ENCODE results near the gene ARL17B. TPM values are rescaled to one million over a fixed set of nuclear protein-coding genes. Genes with fewer than 3 reads are reported as not detected.
"Not testable (repeated sequence)": the region's sequence is repeated elsewhere in the genome, so short reads cannot be mapped to it uniquely, and the experiment has no call there.

Gene ARL17B
- total and polyA plus RNA-seq, 5 donors from 2014 or later = 17.6 to 34.4 (median 22.3) TPM

DNA sequence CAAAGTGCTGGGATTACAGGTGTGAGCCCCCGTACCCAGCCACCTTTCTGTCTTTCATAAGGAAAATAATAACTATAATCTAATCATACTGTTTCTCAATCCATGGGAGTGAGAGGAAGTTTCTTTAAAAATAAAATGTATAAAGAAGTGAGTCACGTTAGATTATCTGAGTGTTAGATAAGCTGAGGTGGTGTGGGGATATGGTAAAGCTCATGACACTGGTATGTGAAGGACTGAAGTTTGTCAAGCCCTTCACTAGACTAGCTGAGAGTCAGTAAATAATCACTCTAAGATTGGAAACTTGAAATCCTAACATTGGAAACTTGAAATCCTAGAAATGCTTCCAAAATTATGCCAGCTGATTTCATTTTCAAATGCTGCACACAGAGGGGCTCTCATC lies 76.1 kb downstream of the ARL17B start:
- not testable (repeated sequence) for H3K27ac ChIP-seq (ENCODE audit: insufficient read depth, low read length, poor library complexity, severe bottlenecking); DNase-seq; H3K36me3 ChIP-seq (ENCODE audit: control insufficient read depth, insufficient read depth, low read length); H3K27me3 Mint-ChIP-seq; H3K36me3 Mint-ChIP-seq; H3K4me3 ChIP-seq (ENCODE audit: low read depth, low read length); H3K27me3 ChIP-seq (ENCODE audit: control insufficient read depth, insufficient read depth, low read length); H3K27ac Mint-ChIP-seq; H3K9me3 Mint-ChIP-seq; ATAC-seq (ENCODE audit: low read depth in 2 of 2); H3K4me3 Mint-ChIP-seq; H3K4me1 ChIP-seq (ENCODE audit: control insufficient read depth, insufficient read depth, low read length, poor library complexity, severe bottlenecking); H3K9me3 ChIP-seq (ENCODE audit: control insufficient read depth in 2 of 2, low read length in 2 of 2)
- peaks cover 0 to 19% (median 10%) of the 10 kb centered on the region in 4 donors for H3K4me1 Mint-ChIP-seq

DNA sequence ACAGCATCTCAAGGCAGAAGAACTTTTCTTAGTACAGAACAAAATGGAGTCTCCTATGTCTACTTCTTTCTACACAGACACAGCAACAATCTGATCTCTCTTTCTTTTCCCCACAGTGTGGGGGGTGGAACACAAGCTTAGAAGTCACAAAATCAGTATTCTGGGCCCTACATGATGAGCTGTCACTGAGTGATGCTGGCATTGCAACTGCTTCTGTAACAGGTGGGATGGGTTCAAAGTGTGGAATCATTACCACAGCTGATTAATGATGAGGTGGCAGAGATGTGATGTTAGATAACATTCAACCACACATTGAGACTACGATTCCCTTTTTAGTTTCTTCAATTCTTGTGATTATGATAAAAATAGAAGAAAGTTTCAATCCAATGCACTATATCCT lies 77.1 kb downstream of the ARL17B start:
- not testable (repeated sequence) for H3K36me3 ChIP-seq (ENCODE audit: control insufficient read depth, insufficient read depth, low read length); H3K9me3 Mint-ChIP-seq; H3K36me3 Mint-ChIP-seq; H3K4me1 ChIP-seq (ENCODE audit: control insufficient read depth, insufficient read depth, low read length, poor library complexity, severe bottlenecking); DNase-seq; H3K4me3 Mint-ChIP-seq; H3K27me3 Mint-ChIP-seq; H3K27ac ChIP-seq (ENCODE audit: insufficient read depth, low read length, poor library complexity, severe bottlenecking); H3K9me3 ChIP-seq (ENCODE audit: control insufficient read depth in 2 of 2, low read length in 2 of 2); H3K4me3 ChIP-seq (ENCODE audit: low read depth, low read length); H3K27me3 ChIP-seq (ENCODE audit: control insufficient read depth, insufficient read depth, low read length)
- peaks cover 0 to 22% (median 10%) of the 10 kb centered on the region in 4 donors for H3K4me1 Mint-ChIP-seq
- peak overlapping the region in 1 of 3 donors; percentile 45 for H3K27ac Mint-ChIP-seq
- peak; percentile 58 to 63 for ATAC-seq (ENCODE audit: low read depth in 2 of 2)

- not testable (repeated sequence) for H3K4me1 ChIP-seq (ENCODE audit: control insufficient read depth, insufficient read depth, low read length, poor library complexity, severe bottlenecking); H3K9me3 ChIP-seq (ENCODE audit: control insufficient read depth in 2 of 2, low read length in 2 of 2); H3K27me3 Mint-ChIP-seq; H3K36me3 Mint-ChIP-seq; H3K4me3 Mint-ChIP-seq; H3K9me3 Mint-ChIP-seq; H3K27ac Mint-ChIP-seq; H3K27ac ChIP-seq (ENCODE audit: insufficient read depth, low read length, poor library complexity, severe bottlenecking); H3K36me3 ChIP-seq (ENCODE audit: control insufficient read depth, insufficient read depth, low read length); H3K27me3 ChIP-seq (ENCODE audit: control insufficient read depth, insufficient read depth, low read length); DNase-seq; H3K4me3 ChIP-seq (ENCODE audit: low read depth, low read length); ATAC-seq (ENCODE audit: low read depth in 2 of 2)
- H3K4me1 Mint-ChIP-seq = peaks cover 0 to 22% (median 10%) of the 10 kb centered on the region in 4 donors
These were observed 78.9 kb downstream of the ARL17B start for GRCh38 chr17:46282635-46283034.

GRCh38 chr17:46281336-46281735 lies 80.2 kb downstream of the ARL17B start:
- H3K9me3 ChIP-seq (ENCODE audit: control insufficient read depth in 2 of 2, low read length in 2 of 2); H3K4me3 ChIP-seq (ENCODE audit: low read depth, low read length); H3K36me3 Mint-ChIP-seq; H3K36me3 ChIP-seq (ENCODE audit: control insufficient read depth, insufficient read depth, low read length); H3K4me1 ChIP-seq (ENCODE audit: control insufficient read depth, insufficient read depth, low read length, poor library complexity, severe bottlenecking); H3K27me3 ChIP-seq (ENCODE audit: control insufficient read depth, insufficient read depth, low read length); H3K4me3 Mint-ChIP-seq; DNase-seq; H3K27me3 Mint-ChIP-seq; H3K27ac Mint-ChIP-seq; H3K9me3 Mint-ChIP-seq; H3K27ac ChIP-seq (ENCODE audit: insufficient read depth, low read length, poor library complexity, severe bottlenecking); ATAC-seq (ENCODE audit: low read depth in 2 of 2): not testable (repeated sequence)
- H3K4me1 Mint-ChIP-seq = peaks cover 0 to 16% (median 3%) of the 10 kb centered on the region in 4 donors

GRCh38 chr17:46276728-46277479 lies 84.7 kb downstream of the ARL17B start:
- peak overlapping the region in 1 of 4 donors; percentile 1 for H3K4me3 Mint-ChIP-seq

DNA sequence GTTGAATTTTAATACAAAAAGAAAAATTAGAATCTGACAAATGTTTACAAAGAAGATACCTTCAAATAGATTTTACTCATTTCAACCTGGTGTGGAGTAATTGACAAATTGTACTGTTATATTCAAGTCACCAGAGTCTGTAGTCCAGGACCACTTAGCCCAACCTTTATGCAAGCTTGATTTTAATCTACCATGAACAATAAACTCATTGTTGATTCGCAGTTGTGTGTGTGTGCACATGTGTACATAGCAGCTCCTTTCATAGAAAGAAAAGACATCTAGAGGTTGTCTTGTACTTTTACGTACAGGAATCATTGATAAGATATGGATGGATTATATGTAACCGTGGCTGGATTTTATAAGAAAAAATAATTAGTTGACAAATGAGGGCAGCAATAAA lies 87.3 kb downstream of the ARL17B start:
- Mint-ChIP-seq H3K36me3 (no peaks in the 10 kb centered on the region), H3K27me3 (peaks cover 64% of the 10 kb centered on the region), H3K27ac (no peak overlapping the region), H3K9me3 (no peaks in the 10 kb centered on the region), H3K4me1 (no peaks in the 10 kb centered on the region), H3K4me3 (no peak overlapping the region)
- DNase-seq (no peak), ATAC-seq (ENCODE audit: low read depth in 2 of 2) (no peak)
- H3K4me3 ChIP-seq (ENCODE audit: low read depth, low read length) = no peak overlapping the region
- H3K27ac ChIP-seq (ENCODE audit: insufficient read depth, low read length, poor library complexity, severe bottlenecking) = no peak overlapping the region
- no peaks in the 10 kb centered on the region for H3K4me1 ChIP-seq (ENCODE audit: control insufficient read depth, insufficient read depth, low read length, poor library complexity, severe bottlenecking)
- H3K27me3 ChIP-seq (ENCODE audit: control insufficient read depth, insufficient read depth, low read length) = peaks cover 1% of the 10 kb centered on the region
- H3K9me3 ChIP-seq (ENCODE audit: control insufficient read depth in 2 of 2, low read length in 2 of 2) = no peaks in the 10 kb centered on the region
- no peaks in the 10 kb centered on the region for H3K36me3 ChIP-seq (ENCODE audit: control insufficient read depth, insufficient read depth, low read length)

More at GRCh38 chr17:46276728-46277479, 84.7 kb downstream of the ARL17B start:
- not testable (repeated sequence) for H3K4me1 Mint-ChIP-seq; H3K27ac ChIP-seq (ENCODE audit: insufficient read depth, low read length, poor library complexity, severe bottlenecking); H3K27ac Mint-ChIP-seq; H3K4me3 ChIP-seq (ENCODE audit: low read depth, low read length); H3K36me3 Mint-ChIP-seq; H3K4me1 ChIP-seq (ENCODE audit: control insufficient read depth, insufficient read depth, low read length, poor library complexity, severe bottlenecking); H3K27me3 ChIP-seq (ENCODE audit: control insufficient read depth, insufficient read depth, low read length); ATAC-seq (ENCODE audit: low read depth in 2 of 2); H3K9me3 Mint-ChIP-seq; H3K9me3 ChIP-seq (ENCODE audit: control insufficient read depth in 2 of 2, low read length in 2 of 2); H3K36me3 ChIP-seq (ENCODE audit: control insufficient read depth, insufficient read depth, low read length); DNase-seq
- H3K27me3 Mint-ChIP-seq = peaks cover 37% of the 10 kb centered on the region

DNA sequence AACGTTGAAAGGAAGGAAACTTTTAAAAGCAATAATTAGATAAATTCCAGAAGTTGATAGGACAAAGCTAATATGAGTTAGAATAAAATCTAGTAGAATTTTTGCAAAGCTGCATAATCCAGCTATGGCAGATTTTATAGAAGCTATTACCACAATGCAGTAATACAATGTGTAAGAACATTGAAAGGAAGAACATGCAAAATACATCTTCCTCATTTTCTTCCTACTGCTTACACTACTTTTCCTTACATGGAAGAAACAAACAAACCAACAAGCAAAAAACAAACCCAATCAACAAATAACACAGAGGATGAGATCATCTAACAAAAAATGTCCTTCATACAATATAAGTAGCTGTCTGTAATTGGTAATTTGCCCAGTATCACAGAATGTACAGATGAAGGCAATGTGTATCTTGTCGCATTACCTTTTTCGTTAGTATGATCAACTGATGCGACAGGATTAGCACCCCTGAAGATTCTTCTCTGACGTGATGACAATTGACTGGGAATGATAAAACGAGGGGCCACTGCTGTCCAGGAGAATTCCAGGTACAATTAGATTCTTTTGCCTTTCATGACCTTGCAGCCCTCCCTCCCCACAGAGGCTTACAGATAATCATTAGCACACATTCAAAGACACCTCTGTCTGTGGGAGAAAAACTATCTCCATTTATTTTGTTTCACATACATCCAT lies 87.9 kb downstream of the ARL17B start:
- Histone ChIP-seq H3K36me3 (ENCODE audit: control insufficient read depth, insufficient read depth, low read length) (no peaks in the 10 kb centered on the region), H3K4me3 (ENCODE audit: low read depth, low read length) (no peak overlapping the region), H3K4me1 (ENCODE audit: control insufficient read depth, insufficient read depth, low read length, poor library complexity, severe bottlenecking) (no peaks in the 10 kb centered on the region), H3K27me3 (ENCODE audit: control insufficient read depth, insufficient read depth, low read length) (peaks cover 4% of the 10 kb centered on the region), H3K27ac (ENCODE audit: insufficient read depth, low read length, poor library complexity, severe bottlenecking) (no peak overlapping the region), H3K9me3 (ENCODE audit: control insufficient read depth in 2 of 2, low read length in 2 of 2) (no peaks in the 10 kb centered on the region)
- Mint-ChIP-seq H3K4me1 (no peaks in the 10 kb centered on the region), H3K27me3 (peaks cover 68% of the 10 kb centered on the region), H3K36me3 (no peaks in the 10 kb centered on the region), H3K4me3 (no peak overlapping the region), H3K9me3 (no peaks in the 10 kb centered on the region), H3K27ac (no peak overlapping the region)
- DNase-seq = no peak
- no peak for ATAC-seq (ENCODE audit: low read depth in 2 of 2)

DNA sequence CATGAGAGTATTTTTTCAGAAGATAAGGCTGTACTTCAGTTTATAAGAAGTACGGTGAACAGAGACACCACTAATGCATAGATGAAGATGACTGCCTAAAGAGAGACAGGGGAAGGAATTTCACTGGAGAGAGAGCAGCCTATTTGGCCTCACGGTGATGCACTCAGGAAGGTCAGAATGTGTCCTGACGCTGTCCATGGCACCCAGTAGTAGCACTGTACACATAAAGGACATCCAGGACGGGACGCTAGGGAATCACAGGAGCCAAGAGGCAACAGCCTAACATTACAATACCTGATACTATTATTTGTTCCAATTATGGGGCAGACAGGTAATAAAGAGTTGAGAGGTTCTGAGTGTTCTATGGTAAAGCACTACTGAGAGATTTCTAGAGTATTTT lies 91.5 kb downstream of the ARL17B start:
- Mint-ChIP-seq H3K27ac (no peak overlapping the region), H3K4me1 (peaks cover 0 to 23% (median 16%) of the 10 kb centered on the region in 4 donors)

More for the DNA sequence above, 91.5 kb downstream of the ARL17B start:
- H3K27me3 ChIP-seq (ENCODE audit: control insufficient read depth, insufficient read depth, low read length) = peaks cover 11% of the 10 kb centered on the region
- H3K4me3 ChIP-seq (ENCODE audit: low read depth, low read length) = no peak overlapping the region
- no peak overlapping the region for H3K27ac ChIP-seq (ENCODE audit: insufficient read depth, low read length, poor library complexity, severe bottlenecking)
- Mint-ChIP-seq H3K27me3 (peaks cover 82% of the 10 kb centered on the region), H3K4me3 (no peak overlapping the region), H3K36me3 (no peaks in the 10 kb centered on the region), H3K9me3 (no peaks in the 10 kb centered on the region)
- no peaks in the 10 kb centered on the region for H3K36me3 ChIP-seq (ENCODE audit: control insufficient read depth, insufficient read depth, low read length)
- ATAC-seq (ENCODE audit: low read depth in 2 of 2) (no peak), DNase-seq (no peak)
- peaks cover 19% of the 10 kb centered on the region for H3K4me1 ChIP-seq (ENCODE audit: control insufficient read depth, insufficient read depth, low read length, poor library complexity, severe bottlenecking)
- H3K9me3 ChIP-seq (ENCODE audit: control insufficient read depth in 2 of 2, low read length in 2 of 2) = no peaks in the 10 kb centered on the region
